ENCODE results near the gene C4orf54. TPM values are rescaled to one million over a fixed set of nuclear protein-coding genes. Genes with fewer than 3 reads are reported as not detected.

The C4orf54 gene
- total and polyA plus RNA-seq, 2 of the 8 experiments (the other 6 are each of a cell fraction or from before 2014, with no cell fraction given), result not detected

GRCh38 chr4:99612281-99612680 is 45.3 kb downstream of the C4orf54 start (continued):
- no peak for TF ChIP-seq CTCF (IDR thresholded peaks at IDR 0.05; ENCODE audit: control extremely low read depth in 1 of 3, insufficient read depth in 1 of 3, low read depth in 1 of 3, low read length in 3 of 3)
- no peak for TF ChIP-seq FOSL1 (IDR thresholded peaks at IDR 0.05; ENCODE audit: insufficient read depth, low read depth, low read length)
- no peak for TF ChIP-seq KDM1A (IDR thresholded peaks at IDR 0.05; ENCODE audit: borderline replicate concordance, low read length)
- no peak for TF ChIP-seq CTBP2 (IDR thresholded peaks at IDR 0.05; ENCODE audit: borderline replicate concordance, insufficient read depth, insufficient read length, low read length)
- no peak for TF ChIP-seq SUZ12 (IDR thresholded peaks at IDR 0.05; ENCODE audit: low read length)
- TF ChIP-seq SIN3A (conservative IDR thresholded peaks at IDR 0.05 in 1 of 2, IDR thresholded peaks at IDR 0.05 in 1 of 2; ENCODE audit: low read depth in 1 of 2, low read length in 2 of 2), result no peak
